Measurements from ENCODE around the gene PKP2. TPM values are rescaled to one million over a fixed set of nuclear protein-coding genes. Genes with fewer than 3 reads are reported as not detected.
A peak's percentile ranks its signal among the peaks of the same experiment; 100 is the strongest.

Gene PKP2
- total RNA-seq, 1 experiment from 2014 or later = 61.1 TPM

DNA sequence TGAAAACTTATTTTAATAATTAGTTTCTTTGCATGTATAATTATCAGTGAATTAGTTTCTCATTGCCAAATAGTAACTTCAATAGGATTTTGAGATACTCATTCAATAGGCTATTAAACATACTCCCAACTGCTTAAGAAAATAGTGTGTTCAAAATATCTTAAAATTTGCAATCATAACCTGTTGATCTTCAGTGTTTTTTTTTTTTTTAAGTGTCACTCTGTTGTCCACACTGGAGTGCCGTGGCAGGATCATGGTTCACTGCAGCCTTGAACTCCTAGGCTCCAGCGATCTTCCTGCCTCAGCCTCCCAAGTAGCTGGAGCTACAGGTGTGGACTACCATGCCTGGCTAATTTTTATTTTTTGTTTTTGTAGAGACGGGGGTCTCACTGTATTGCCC, 139.4 kb downstream of the PKP2 start:
- CTCF ChIA-PET = interaction anchor here (1.8 kb wide), 1 partner anchor 193 kb away, joined by 3 read pairs; no protein-coding TSS in a partner anchor
- Mint-ChIP-seq H3K9me3 (ENCODE audit: low read depth, unreplicated experiment) (no peaks in the 10 kb centered on the region), H3K27me3 (ENCODE audit: unreplicated experiment) (no peaks in the 10 kb centered on the region), H3K4me1 (ENCODE audit: low read depth, unreplicated experiment) (peaks cover 17% of the 10 kb centered on the region), H3K27ac (ENCODE audit: unreplicated experiment) (no peak overlapping the region), H3K4me3 (ENCODE audit: low read depth, unreplicated experiment) (no peak overlapping the region), H3K36me3 (ENCODE audit: insufficient read depth, unreplicated experiment) (peaks cover 30% of the 10 kb centered on the region)
- TF ChIP-seq, protein P1, sequence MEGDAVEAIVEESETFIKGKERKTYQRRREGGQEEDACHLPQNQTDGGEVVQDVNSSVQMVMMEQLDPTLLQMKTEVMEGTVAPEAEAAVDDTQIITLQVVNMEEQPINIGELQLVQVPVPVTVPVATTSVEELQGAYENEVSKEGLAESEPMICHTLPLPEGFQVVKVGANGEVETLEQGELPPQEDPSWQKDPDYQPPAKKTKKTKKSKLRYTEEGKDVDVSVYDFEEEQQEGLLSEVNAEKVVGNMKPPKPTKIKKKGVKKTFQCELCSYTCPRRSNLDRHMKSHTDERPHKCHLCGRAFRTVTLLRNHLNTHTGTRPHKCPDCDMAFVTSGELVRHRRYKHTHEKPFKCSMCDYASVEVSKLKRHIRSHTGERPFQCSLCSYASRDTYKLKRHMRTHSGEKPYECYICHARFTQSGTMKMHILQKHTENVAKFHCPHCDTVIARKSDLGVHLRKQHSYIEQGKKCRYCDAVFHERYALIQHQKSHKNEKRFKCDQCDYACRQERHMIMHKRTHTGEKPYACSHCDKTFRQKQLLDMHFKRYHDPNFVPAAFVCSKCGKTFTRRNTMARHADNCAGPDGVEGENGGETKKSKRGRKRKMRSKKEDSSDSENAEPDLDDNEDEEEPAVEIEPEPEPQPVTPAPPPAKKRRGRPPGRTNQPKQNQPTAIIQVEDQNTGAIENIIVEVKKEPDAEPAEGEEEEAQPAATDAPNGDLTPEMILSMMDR (IDR thresholded peaks at IDR 0.05; ENCODE audit: unreplicated experiment) = no peak
- intact Hi-C loops (cut with micrococcal nuclease; ENCODE audit: unreplicated experiment) = loop anchor here (5.0 to 10.0 kb wide), 4 partner anchors 145 to 1265 kb away; partner anchors contain the start of gene ALG10
- no peak for DNase-seq
- BruUV-seq (replicated peaks) = no TSS peak

DNA sequence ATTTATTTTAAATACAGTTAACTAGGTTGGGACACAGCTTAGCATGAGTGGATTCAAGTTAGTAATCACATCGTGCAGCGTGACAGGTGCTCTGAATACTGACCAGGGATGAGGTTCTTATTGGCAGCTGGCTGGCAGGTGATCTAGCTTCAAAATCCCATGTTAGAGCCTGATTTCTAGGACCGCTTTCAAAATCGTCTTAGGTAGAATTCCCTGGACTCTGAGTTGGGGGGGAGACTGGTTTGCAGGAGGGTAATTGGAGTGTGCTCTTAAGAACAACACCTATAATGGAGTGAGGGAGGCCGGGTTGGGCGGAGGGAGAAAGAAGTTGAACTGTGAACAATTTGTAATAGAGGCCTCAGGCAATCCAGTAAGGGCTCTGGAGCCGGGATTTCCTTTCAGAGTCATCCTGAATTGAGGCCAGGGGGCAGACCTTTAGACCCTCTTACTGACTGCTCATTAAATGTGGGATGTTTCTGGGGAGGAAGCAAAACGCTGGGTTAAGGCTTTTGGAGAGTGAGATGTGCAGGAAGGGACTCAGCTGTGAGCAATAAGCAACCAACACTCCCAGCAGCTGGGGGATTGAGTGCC, 140.0 kb downstream of the PKP2 start:
- TF ChIP-seq, protein P1 (IDR thresholded peaks at IDR 0.05; ENCODE audit: unreplicated experiment) = no peak
- H3K4me1 Mint-ChIP-seq (ENCODE audit: low read depth, unreplicated experiment) = peaks cover 17% of the 10 kb centered on the region
- peaks cover 30% of the 10 kb centered on the region for H3K36me3 Mint-ChIP-seq (ENCODE audit: insufficient read depth, unreplicated experiment)
- intact Hi-C loops (cut with micrococcal nuclease; ENCODE audit: unreplicated experiment) = loop anchor here (1.0 to 10.0 kb wide), 5 partner anchors 146 to 1266 kb away; partner anchors contain the start of gene ALG10
- H3K27me3 Mint-ChIP-seq (ENCODE audit: unreplicated experiment) = no peaks in the 10 kb centered on the region
- no TSS peak for BruUV-seq (replicated peaks)
- peak overlapping the region; percentile 77 for H3K27ac Mint-ChIP-seq (ENCODE audit: unreplicated experiment)
- CTCF ChIA-PET = interaction anchor here (1.0 to 2.4 kb wide), 7 partner anchors 19 to 1266 kb away, joined by 3 to 17 read pairs (median 5); partner anchors contain the start of genes ALG10 and PKP2
- H3K9me3 Mint-ChIP-seq (ENCODE audit: low read depth, unreplicated experiment) = no peaks in the 10 kb centered on the region
- peak overlapping the region; percentile 81 for H3K4me3 Mint-ChIP-seq (ENCODE audit: low read depth, unreplicated experiment)
- no peak for DNase-seq

DNA sequence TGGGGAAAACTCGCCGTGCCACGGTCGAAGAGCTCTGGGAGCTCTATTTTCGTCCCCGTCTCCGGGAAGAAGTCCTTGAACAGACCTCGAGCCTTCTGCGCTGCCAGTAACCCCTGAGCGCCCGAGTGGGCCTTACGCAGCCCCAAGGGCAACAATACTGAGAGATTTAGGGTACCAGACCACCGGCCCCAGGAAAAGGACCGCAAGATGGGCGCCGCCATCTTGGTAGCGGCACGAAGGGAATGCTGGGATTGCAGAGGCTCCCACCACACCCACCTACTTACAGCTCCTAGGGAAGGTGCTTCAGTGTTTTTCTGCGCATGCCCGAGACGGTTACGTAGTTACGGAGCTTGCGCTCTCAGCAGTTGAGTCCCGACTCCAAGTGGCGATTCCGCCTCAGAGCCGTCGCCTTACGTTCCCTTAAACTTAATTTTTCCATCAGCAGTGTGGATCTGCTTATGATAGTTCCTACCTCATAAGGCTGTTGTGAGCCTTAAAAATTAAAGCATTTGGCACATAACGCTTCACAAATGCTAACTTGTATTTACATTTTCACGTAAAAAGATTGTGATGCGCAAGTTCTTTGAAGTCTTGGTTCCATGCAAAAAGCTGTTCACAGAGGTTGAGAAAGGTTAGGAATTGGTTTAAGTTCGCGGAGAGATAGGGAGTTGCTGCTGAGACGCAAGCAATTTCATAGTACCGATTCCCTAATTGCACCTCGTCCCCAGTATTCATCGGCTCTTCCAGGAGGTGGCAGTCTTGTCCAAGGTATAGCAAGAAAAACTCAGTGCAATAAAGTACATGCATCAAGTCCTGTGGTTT, 140.7 kb downstream of the PKP2 start, which contains the start of gene YARS2:
TSS of gene YARS2 (minus strand) at position 244 of the 822 bp plus-strand sequence. CDS start at position 221, 23 bp downstream.
- BruUV-seq (replicated peaks) = no TSS peak
- CTCF ChIA-PET = interaction anchor here (0.6 to 2.4 kb wide), 14 partner anchors 20 to 1267 kb away, joined by 3 to 17 read pairs (median 4); partner anchors contain the start of genes ALG10 and PKP2
- Mint-ChIP-seq H3K4me3 (ENCODE audit: low read depth, unreplicated experiment) (peak within 1 kb of the TSS; percentile 81), H3K27me3 (ENCODE audit: unreplicated experiment) (no peaks in the 10 kb centered on the region), H3K36me3 (ENCODE audit: insufficient read depth, unreplicated experiment) (peaks cover 35% of the 10 kb centered on the region), H3K4me1 (ENCODE audit: low read depth, unreplicated experiment) (peaks cover 17% of the 10 kb centered on the region), H3K9me3 (ENCODE audit: low read depth, unreplicated experiment) (no peaks in the 10 kb centered on the region), H3K27ac (ENCODE audit: unreplicated experiment) (peak within 1 kb of the TSS; percentile 77)
- DNase-seq = peak; percentile 91
- TF ChIP-seq, protein P1 (IDR thresholded peaks at IDR 0.05; ENCODE audit: unreplicated experiment) = peak; percentile 86
- intact Hi-C loops (cut with micrococcal nuclease; ENCODE audit: unreplicated experiment) = loop anchor here (1.0 to 10.0 kb wide), 5 partner anchors 146 to 1266 kb away; partner anchors contain the start of gene ALG10

DNA sequence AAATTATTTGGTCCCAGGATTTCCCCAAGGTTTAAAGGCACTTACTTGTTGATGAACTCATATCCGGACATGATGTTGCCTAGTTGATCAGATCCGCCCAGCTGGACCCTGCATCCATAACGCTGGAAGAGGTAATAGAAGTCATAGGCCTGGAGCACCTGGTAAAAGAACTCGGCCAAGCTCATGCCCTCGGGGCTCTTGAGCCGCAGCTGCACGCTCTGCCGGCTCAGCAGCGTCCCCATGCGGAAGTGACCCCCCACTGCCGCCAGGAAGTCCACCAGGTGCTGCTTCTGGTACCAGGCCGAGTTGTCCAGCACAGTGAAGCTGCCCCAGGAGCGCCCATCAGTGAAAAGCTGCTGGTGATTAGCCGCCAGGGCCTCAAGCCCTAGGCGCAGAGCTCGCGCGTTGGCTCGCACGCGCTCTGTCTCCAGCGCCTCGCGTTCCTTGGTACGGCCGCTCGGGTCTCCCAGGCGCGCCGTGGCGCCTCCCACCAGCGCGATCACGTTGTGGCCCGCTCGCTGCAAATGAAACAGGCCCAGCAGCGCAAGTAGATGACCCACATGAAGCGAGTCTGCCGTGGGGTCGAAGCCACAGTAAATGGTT, 141.4 kb downstream of the PKP2 start:
- Mint-ChIP-seq H3K4me3 (ENCODE audit: low read depth, unreplicated experiment) (peak overlapping the region; percentile 81), H3K4me1 (ENCODE audit: low read depth, unreplicated experiment) (peaks cover 17% of the 10 kb centered on the region), H3K27ac (ENCODE audit: unreplicated experiment) (peak overlapping the region; percentile 77), H3K27me3 (ENCODE audit: unreplicated experiment) (no peaks in the 10 kb centered on the region), H3K9me3 (ENCODE audit: low read depth, unreplicated experiment) (no peaks in the 10 kb centered on the region), H3K36me3 (ENCODE audit: insufficient read depth, unreplicated experiment) (peaks cover 37% of the 10 kb centered on the region)
- CTCF ChIA-PET = interaction anchor here (0.6 to 2.4 kb wide), 14 partner anchors 20 to 1267 kb away, joined by 3 to 17 read pairs (median 5); partner anchors contain the start of genes ALG10 and PKP2
- peak; percentile 93 for DNase-seq
- TSS peak; percentile 90 for BruUV-seq (replicated peaks)
- TF ChIP-seq, protein P1 (IDR thresholded peaks at IDR 0.05; ENCODE audit: unreplicated experiment) = peak; percentile 87
- intact Hi-C loops (cut with micrococcal nuclease; ENCODE audit: unreplicated experiment) = loop anchor here (5.0 to 10.0 kb wide), 4 partner anchors 147 to 1267 kb away; partner anchors contain the start of gene ALG10

All from Calu3 (cell line).